Measurements from ENCODE around the gene TDP1.
"Not testable (repeated sequence)": the region's sequence is repeated elsewhere in the genome, so short reads cannot be mapped to it uniquely, and the experiment has no call there.

TDP1 gene

GRCh38 chr14:90062127-90062794 is 106.5 kb downstream of the TDP1 start:
- H3K27ac ChIP-seq (ENCODE audit: low read depth, low read length) = no peak overlapping the region
- H3K4me3 ChIP-seq (ENCODE audit: low read depth, low read length) = peak overlapping the region; percentile 46
- H3K27me3 ChIP-seq (ENCODE audit: insufficient read depth, low read length) = peaks cover 93% of the 10 kb centered on the region
- no peaks in the 10 kb centered on the region for H3K36me3 ChIP-seq (ENCODE audit: insufficient read depth, low read length)
- no peaks in the 10 kb centered on the region for H3K79me2 ChIP-seq (ENCODE audit: control insufficient read depth, insufficient read depth, low read length, unreplicated experiment)
- no peaks in the 10 kb centered on the region for H3K4me1 ChIP-seq (ENCODE audit: control insufficient read depth, insufficient read depth, low read length, unreplicated experiment)
- no peak overlapping the region for H2AFZ ChIP-seq (ENCODE audit: low read length, unreplicated experiment)

GRCh38 chr14:90062822-90063539 is 107.3 kb downstream of the TDP1 start:
- Histone ChIP-seq H2AFZ (ENCODE audit: low read length, unreplicated experiment) (no peak overlapping the region), H3K4me1 (ENCODE audit: control insufficient read depth, insufficient read depth, low read length, unreplicated experiment) (no peaks in the 10 kb centered on the region), H3K36me3 (ENCODE audit: insufficient read depth, low read length) (no peaks in the 10 kb centered on the region), H3K79me2 (ENCODE audit: control insufficient read depth, insufficient read depth, low read length, unreplicated experiment) (no peaks in the 10 kb centered on the region), H3K4me3 (ENCODE audit: low read depth, low read length) (no peak overlapping the region), H3K27ac (ENCODE audit: low read depth, low read length) (no peak overlapping the region), H3K27me3 (ENCODE audit: insufficient read depth, low read length) (peaks cover 97% of the 10 kb centered on the region)

- no peak overlapping the region for H2AFZ ChIP-seq (ENCODE audit: low read length, unreplicated experiment)
- no peak overlapping the region for H3K4me3 ChIP-seq (ENCODE audit: low read depth, low read length)
- no peaks in the 10 kb centered on the region for H3K36me3 ChIP-seq (ENCODE audit: insufficient read depth, low read length)
- peaks cover 85% of the 10 kb centered on the region for H3K27me3 ChIP-seq (ENCODE audit: insufficient read depth, low read length)
- H3K4me1 ChIP-seq (ENCODE audit: control insufficient read depth, insufficient read depth, low read length, unreplicated experiment) = no peaks in the 10 kb centered on the region
- H3K27ac ChIP-seq (ENCODE audit: low read depth, low read length) = no peak overlapping the region
- no peaks in the 10 kb centered on the region for H3K79me2 ChIP-seq (ENCODE audit: control insufficient read depth, insufficient read depth, low read length, unreplicated experiment)
Measured at GRCh38 chr14:90072350-90072749, 116.6 kb downstream of the TDP1 start.

- peaks cover 85% of the 10 kb centered on the region for H3K27me3 ChIP-seq (ENCODE audit: insufficient read depth, low read length)
- H3K4me1 ChIP-seq (ENCODE audit: control insufficient read depth, insufficient read depth, low read length, unreplicated experiment) = no peaks in the 10 kb centered on the region
- no peak overlapping the region for H3K27ac ChIP-seq (ENCODE audit: low read depth, low read length)
- no peak overlapping the region for H2AFZ ChIP-seq (ENCODE audit: low read length, unreplicated experiment)
- no peak overlapping the region for H3K4me3 ChIP-seq (ENCODE audit: low read depth, low read length)
- no peaks in the 10 kb centered on the region for H3K36me3 ChIP-seq (ENCODE audit: insufficient read depth, low read length)
- H3K79me2 ChIP-seq (ENCODE audit: control insufficient read depth, insufficient read depth, low read length, unreplicated experiment) = no peaks in the 10 kb centered on the region
Measured at GRCh38 chr14:90079576-90079975, 123.8 kb downstream of the TDP1 start.

- Histone ChIP-seq H3K27ac (ENCODE audit: low read depth, low read length) (no peak overlapping the region), H3K4me3 (ENCODE audit: low read depth, low read length) (no peak overlapping the region), H3K36me3 (ENCODE audit: insufficient read depth, low read length) (no peaks in the 10 kb centered on the region), H3K79me2 (ENCODE audit: control insufficient read depth, insufficient read depth, low read length, unreplicated experiment) (no peaks in the 10 kb centered on the region), H3K4me1 (ENCODE audit: control insufficient read depth, insufficient read depth, low read length, unreplicated experiment) (peaks cover 12% of the 10 kb centered on the region), H3K27me3 (ENCODE audit: insufficient read depth, low read length) (peaks cover 25% of the 10 kb centered on the region), H2AFZ (ENCODE audit: low read length, unreplicated experiment) (no peak overlapping the region)
Measured at GRCh38 chr14:90087433-90087832, 131.7 kb downstream of the TDP1 start.

- no peak overlapping the region for H3K27ac ChIP-seq (ENCODE audit: low read depth, low read length)
- no peak overlapping the region for H3K4me3 ChIP-seq (ENCODE audit: low read depth, low read length)
- H3K36me3 ChIP-seq (ENCODE audit: insufficient read depth, low read length) = no peaks in the 10 kb centered on the region
Measured at GRCh38 chr14:90088176-90088575, 132.4 kb downstream of the TDP1 start.

GRCh38 chr14:90089486-90089885 is 133.8 kb downstream of the TDP1 start:
- not testable (repeated sequence) for H3K4me3 ChIP-seq (ENCODE audit: low read depth, low read length); H3K27ac ChIP-seq (ENCODE audit: low read depth, low read length); H3K79me2 ChIP-seq (ENCODE audit: control insufficient read depth, insufficient read depth, low read length, unreplicated experiment); H3K27me3 ChIP-seq (ENCODE audit: insufficient read depth, low read length); H3K36me3 ChIP-seq (ENCODE audit: insufficient read depth, low read length); H2AFZ ChIP-seq (ENCODE audit: low read length, unreplicated experiment)
- H3K4me1 ChIP-seq (ENCODE audit: control insufficient read depth, insufficient read depth, low read length, unreplicated experiment) = peaks cover 17% of the 10 kb centered on the region

More at GRCh38 chr14:90088176-90088575, 132.4 kb downstream of the TDP1 start:
- Histone ChIP-seq H3K79me2 (ENCODE audit: control insufficient read depth, insufficient read depth, low read length, unreplicated experiment) (no peaks in the 10 kb centered on the region), H2AFZ (ENCODE audit: low read length, unreplicated experiment) (no peak overlapping the region), H3K27me3 (ENCODE audit: insufficient read depth, low read length) (peaks cover 18% of the 10 kb centered on the region), H3K4me1 (ENCODE audit: control insufficient read depth, insufficient read depth, low read length, unreplicated experiment) (peaks cover 12% of the 10 kb centered on the region)

- Histone ChIP-seq H3K79me2 (ENCODE audit: control insufficient read depth, insufficient read depth, low read length, unreplicated experiment) (no peaks in the 10 kb centered on the region), H3K27ac (ENCODE audit: low read depth, low read length) (no peak overlapping the region), H2AFZ (ENCODE audit: low read length, unreplicated experiment) (no peak overlapping the region), H3K4me1 (ENCODE audit: control insufficient read depth, insufficient read depth, low read length, unreplicated experiment) (peaks cover 17% of the 10 kb centered on the region), H3K36me3 (ENCODE audit: insufficient read depth, low read length) (no peaks in the 10 kb centered on the region), H3K4me3 (ENCODE audit: low read depth, low read length) (no peak overlapping the region), H3K27me3 (ENCODE audit: insufficient read depth, low read length) (peaks cover 4% of the 10 kb centered on the region; the same call in 1 of the 2 replicates)
Measured at GRCh38 chr14:90091393-90091792, 135.7 kb downstream of the TDP1 start.

GRCh38 chr14:90093942-90094595 is 138.3 kb downstream of the TDP1 start:
- H3K27ac ChIP-seq (ENCODE audit: low read depth, low read length) = no peak overlapping the region
- no peaks in the 10 kb centered on the region for H3K79me2 ChIP-seq (ENCODE audit: control insufficient read depth, insufficient read depth, low read length, unreplicated experiment)
- H3K27me3 ChIP-seq (ENCODE audit: insufficient read depth, low read length) = peaks cover 4% of the 10 kb centered on the region; the same call in 1 of the 2 replicates
- no peak overlapping the region for H3K4me3 ChIP-seq (ENCODE audit: low read depth, low read length)
- H3K36me3 ChIP-seq (ENCODE audit: insufficient read depth, low read length) = no peaks in the 10 kb centered on the region
- no peak overlapping the region for H2AFZ ChIP-seq (ENCODE audit: low read length, unreplicated experiment)
- peaks cover 17% of the 10 kb centered on the region for H3K4me1 ChIP-seq (ENCODE audit: control insufficient read depth, insufficient read depth, low read length, unreplicated experiment)
